ENCODE results near the gene LPXN.

LPXN gene

GRCh38 chr11:58613228-58613627 is 37.6 kb upstream of the LPXN start:
- no peak overlapping the region for H3K27ac ChIP-seq
- no peak for TF ChIP-seq CTCF (conservative IDR thresholded peaks at IDR 0.05)

- H3K27ac ChIP-seq: no peak overlapping the region
- no peak for TF ChIP-seq CTCF (conservative IDR thresholded peaks at IDR 0.05)
Observed at GRCh38 chr11:58609723-58610122, 34.1 kb upstream of the LPXN start.

- TF ChIP-seq CTCF (conservative IDR thresholded peaks at IDR 0.05): no peak
- H3K27ac ChIP-seq: no peak overlapping the region
Observed at GRCh38 chr11:58608331-58608730, 32.7 kb upstream of the LPXN start.

GRCh38 chr11:58606930-58607714 is 31.5 kb upstream of the LPXN start:
- TF ChIP-seq CTCF (conservative IDR thresholded peaks at IDR 0.05): no peak
- H3K27ac ChIP-seq: no peak overlapping the region

- no peak overlapping the region for H3K27ac ChIP-seq
- no peak for TF ChIP-seq CTCF (conservative IDR thresholded peaks at IDR 0.05)
Observed at GRCh38 chr11:58600510-58600909, 24.9 kb upstream of the LPXN start.

GRCh38 chr11:58597486-58598144 is 22.0 kb upstream of the LPXN start:
- no peak for TF ChIP-seq CTCF (conservative IDR thresholded peaks at IDR 0.05)
- H3K27ac ChIP-seq: no peak overlapping the region

- no peak for TF ChIP-seq CTCF (conservative IDR thresholded peaks at IDR 0.05)
- no peak overlapping the region for H3K27ac ChIP-seq
Observed at GRCh38 chr11:58596621-58597020, 21.0 kb upstream of the LPXN start.

Data from VCaP (cell line).